ENCODE measurements around the gene YARS1.

Gene YARS1

DNA sequence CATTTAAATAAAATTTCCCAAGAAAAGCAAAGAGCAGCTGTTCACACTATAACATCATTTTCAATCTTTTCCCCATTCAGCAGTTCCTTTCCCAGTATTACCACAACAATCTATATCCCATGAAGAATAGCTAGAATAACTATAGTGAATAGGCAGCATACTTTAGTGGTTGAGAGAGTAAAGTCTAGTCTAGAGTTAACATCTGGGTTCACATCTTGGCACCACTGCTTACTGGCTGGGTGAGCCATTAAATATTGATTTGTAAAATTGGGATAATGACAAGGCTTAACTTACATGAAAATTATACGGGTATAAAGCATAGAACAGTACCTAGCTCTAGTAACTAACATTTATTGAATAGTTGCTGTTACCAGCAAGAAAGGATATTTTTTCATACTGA lies 14.7 kb upstream of the YARS1 start:
- Histone ChIP-seq H3K27ac (ENCODE audit: low read length, poor library complexity, severe bottlenecking) (no peak overlapping the region), H3K27me3 (ENCODE audit: control insufficient read depth in 1 of 2, insufficient read depth in 1 of 2, low read length in 2 of 2) (no peaks in the 10 kb centered on the region), H2BK120ac (ENCODE audit: low read depth, low read length) (no peak overlapping the region), H3K23ac (ENCODE audit: low read length in 2 of 2) (no peak overlapping the region), H2AFZ (ENCODE audit: low read depth, low read length) (no peak overlapping the region), H3K9me3 (ENCODE audit: control insufficient read depth, low read length) (no peaks in the 10 kb centered on the region), H2AK5ac (ENCODE audit: low read length, severe bottlenecking) (no peak overlapping the region), H3K4me2 (ENCODE audit: low read length, poor library complexity, severe bottlenecking) (no peak overlapping the region), H4K91ac (ENCODE audit: low read length) (no peak overlapping the region), H3K9ac (ENCODE audit: low read length) (no peak overlapping the region), H2BK5ac (ENCODE audit: low read depth, low read length, poor library complexity, severe bottlenecking) (no peak overlapping the region), H3K14ac (ENCODE audit: low read length in 2 of 2) (no peak overlapping the region), H3K36me3 (ENCODE audit: control insufficient read depth in 1 of 2, insufficient read depth in 2 of 2, low read depth in 1 of 2, low read length in 2 of 2) (peaks cover 17 to 90% of the 10 kb centered on the region in 2 experiments), H3K79me1 (replicated peaks; ENCODE audit: low read length, poor library complexity, severe bottlenecking) (peaks cover 5% of the 10 kb centered on the region), H3K18ac (ENCODE audit: low read depth in 1 of 2, low read length in 2 of 2) (no peak overlapping the region), H4K8ac (ENCODE audit: low read length) (no peak overlapping the region), H3K4me1 (ENCODE audit: control insufficient read depth, insufficient read depth, low read depth, low read length) (no peaks in the 10 kb centered on the region), H3K4me3 (ENCODE audit: insufficient read depth in 1 of 2, low read depth in 1 of 2, low read length in 2 of 2) (no peak overlapping the region), H2BK12ac (ENCODE audit: low read length in 2 of 2) (no peak overlapping the region), H2BK15ac (ENCODE audit: low read depth, poor library complexity, severe bottlenecking) (no peak overlapping the region), H3K4ac (ENCODE audit: low read depth in 1 of 2, low read length in 2 of 2) (no peak overlapping the region)
- DNase-seq, result no peak
- WGBS, result no CpG with 5 or more reads among the region's 1 CpG

- no peak for DNase-seq
- H2AFZ ChIP-seq (ENCODE audit: low read depth, low read length), result no peak overlapping the region
- no peak overlapping the region for H3K14ac ChIP-seq (ENCODE audit: low read length in 2 of 2)
These were observed 13.1 kb upstream of the YARS1 start for GRCh38 chr1:32830092-32830852.

GRCh38 chr1:32828341-32828740 lies 11.2 kb upstream of the YARS1 start:
- H3K9ac ChIP-seq (ENCODE audit: low read length), result no peak overlapping the region
- no peak overlapping the region for H2BK12ac ChIP-seq (ENCODE audit: low read length in 2 of 2)
- H2AK5ac ChIP-seq (ENCODE audit: low read length, severe bottlenecking), result no peak overlapping the region
- no peak overlapping the region for H3K4ac ChIP-seq (ENCODE audit: low read depth in 1 of 2, low read length in 2 of 2)
- no peak overlapping the region for H2AFZ ChIP-seq (ENCODE audit: low read depth, low read length)
- no peak overlapping the region for H3K23ac ChIP-seq (ENCODE audit: low read length in 2 of 2)
- no peak overlapping the region for H2BK15ac ChIP-seq (ENCODE audit: low read depth, poor library complexity, severe bottlenecking)
- DNase-seq, result peak; percentile 33
- H4K91ac ChIP-seq (ENCODE audit: low read length), result no peak overlapping the region
- H2BK120ac ChIP-seq (ENCODE audit: low read depth, low read length), result no peak overlapping the region
- H3K27me3 ChIP-seq (ENCODE audit: control insufficient read depth in 1 of 2, insufficient read depth in 1 of 2, low read length in 2 of 2), result no peaks in the 10 kb centered on the region
- H3K4me2 ChIP-seq (ENCODE audit: low read length, poor library complexity, severe bottlenecking), result no peak overlapping the region
- no peak overlapping the region for H3K14ac ChIP-seq (ENCODE audit: low read length in 2 of 2)
- no peaks in the 10 kb centered on the region for H3K9me3 ChIP-seq (ENCODE audit: control insufficient read depth, low read length)
- no peak overlapping the region for H3K18ac ChIP-seq (ENCODE audit: low read depth in 1 of 2, low read length in 2 of 2)
- H3K4me1 ChIP-seq (ENCODE audit: control insufficient read depth, insufficient read depth, low read depth, low read length), result no peaks in the 10 kb centered on the region
- H3K79me1 ChIP-seq (replicated peaks; ENCODE audit: low read length, poor library complexity, severe bottlenecking), result peaks cover 10% of the 10 kb centered on the region
- H3K36me3 ChIP-seq (ENCODE audit: control insufficient read depth in 1 of 2, insufficient read depth in 2 of 2, low read depth in 1 of 2, low read length in 2 of 2), result peaks cover 14 to 86% of the 10 kb centered on the region in 2 experiments
- H2BK5ac ChIP-seq (ENCODE audit: low read depth, low read length, poor library complexity, severe bottlenecking), result no peak overlapping the region
- no peak overlapping the region for H4K8ac ChIP-seq (ENCODE audit: low read length)
- H3K4me3 ChIP-seq (ENCODE audit: insufficient read depth in 1 of 2, low read depth in 1 of 2, low read length in 2 of 2), result no peak overlapping the region
- no peak overlapping the region for H3K27ac ChIP-seq (ENCODE audit: low read length, poor library complexity, severe bottlenecking)
- 100% methylated on average over 5 of the region's 7 CpGs for WGBS

More at GRCh38 chr1:32830092-32830852, 13.1 kb upstream of the YARS1 start:
- Histone ChIP-seq H3K36me3 (ENCODE audit: control insufficient read depth in 1 of 2, insufficient read depth in 2 of 2, low read depth in 1 of 2, low read length in 2 of 2) (peaks cover 14 to 99% of the 10 kb centered on the region in 2 experiments), H3K4me2 (ENCODE audit: low read length, poor library complexity, severe bottlenecking) (no peak overlapping the region), H2BK120ac (ENCODE audit: low read depth, low read length) (no peak overlapping the region), H3K4me3 (ENCODE audit: insufficient read depth in 1 of 2, low read depth in 1 of 2, low read length in 2 of 2) (no peak overlapping the region), H3K79me1 (replicated peaks; ENCODE audit: low read length, poor library complexity, severe bottlenecking) (peaks cover 7% of the 10 kb centered on the region), H4K91ac (ENCODE audit: low read length) (no peak overlapping the region), H2BK12ac (ENCODE audit: low read length in 2 of 2) (no peak overlapping the region), H2BK15ac (ENCODE audit: low read depth, poor library complexity, severe bottlenecking) (no peak overlapping the region), H3K4me1 (ENCODE audit: control insufficient read depth, insufficient read depth, low read depth, low read length) (no peaks in the 10 kb centered on the region), H3K27me3 (ENCODE audit: control insufficient read depth in 1 of 2, insufficient read depth in 1 of 2, low read length in 2 of 2) (no peaks in the 10 kb centered on the region), H3K9ac (ENCODE audit: low read length) (no peak overlapping the region), H3K18ac (ENCODE audit: low read depth in 1 of 2, low read length in 2 of 2) (no peak overlapping the region), H3K27ac (ENCODE audit: low read length, poor library complexity, severe bottlenecking) (no peak overlapping the region), H2AK5ac (ENCODE audit: low read length, severe bottlenecking) (no peak overlapping the region), H2BK5ac (ENCODE audit: low read depth, low read length, poor library complexity, severe bottlenecking) (no peak overlapping the region), H3K23ac (ENCODE audit: low read length in 2 of 2) (no peak overlapping the region), H4K8ac (ENCODE audit: low read length) (no peak overlapping the region), H3K9me3 (ENCODE audit: control insufficient read depth, low read length) (no peaks in the 10 kb centered on the region), H3K4ac (ENCODE audit: low read depth in 1 of 2, low read length in 2 of 2) (no peak overlapping the region)
- 87% methylated on average over 4 of the region's 6 CpGs for WGBS

DNA sequence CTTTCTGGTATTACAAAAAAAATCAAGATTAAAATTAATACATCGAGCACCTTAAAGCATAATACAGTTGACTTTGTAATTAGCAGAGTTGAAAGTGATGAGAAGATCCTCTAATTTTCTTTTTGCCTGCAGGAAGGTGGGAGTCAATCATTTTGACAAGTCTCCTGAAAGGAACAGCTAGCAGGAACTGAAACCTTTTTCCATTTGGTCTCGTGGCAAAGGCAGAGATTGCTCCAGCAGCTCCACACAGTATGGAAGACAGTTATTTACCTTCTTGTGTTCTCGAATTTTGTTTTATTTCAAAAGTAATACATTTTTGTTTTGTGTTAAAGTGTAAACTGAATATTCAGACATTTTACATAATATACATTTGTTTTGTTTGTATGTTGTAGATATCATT lies 8.0 kb upstream of the YARS1 start:
- H4K8ac ChIP-seq (ENCODE audit: low read length), result no peak overlapping the region
- H3K14ac ChIP-seq (ENCODE audit: low read length in 2 of 2), result no peak overlapping the region
- no peaks in the 10 kb centered on the region for H3K27me3 ChIP-seq (ENCODE audit: control insufficient read depth in 1 of 2, insufficient read depth in 1 of 2, low read length in 2 of 2)
- H3K4me2 ChIP-seq (ENCODE audit: low read length, poor library complexity, severe bottlenecking), result no peak overlapping the region
- no peak overlapping the region for H4K91ac ChIP-seq (ENCODE audit: low read length)
- H3K4me1 ChIP-seq (ENCODE audit: control insufficient read depth, insufficient read depth, low read depth, low read length), result no peaks in the 10 kb centered on the region
- no peak overlapping the region for H2AK5ac ChIP-seq (ENCODE audit: low read length, severe bottlenecking)
- H3K23ac ChIP-seq (ENCODE audit: low read length in 2 of 2), result no peak overlapping the region
- no peak overlapping the region for H2AFZ ChIP-seq (ENCODE audit: low read depth, low read length)
- no peak overlapping the region for H3K27ac ChIP-seq (ENCODE audit: low read length, poor library complexity, severe bottlenecking)
- no peak overlapping the region for H3K18ac ChIP-seq (ENCODE audit: low read depth in 1 of 2, low read length in 2 of 2)
- no peaks in the 10 kb centered on the region for H3K9me3 ChIP-seq (ENCODE audit: control insufficient read depth, low read length)
- H3K4ac ChIP-seq (ENCODE audit: low read depth in 1 of 2, low read length in 2 of 2), result no peak overlapping the region
- WGBS, result 93% methylated on average over 2 of the region's 3 CpGs
- H2BK5ac ChIP-seq (ENCODE audit: low read depth, low read length, poor library complexity, severe bottlenecking), result no peak overlapping the region
- H3K9ac ChIP-seq (ENCODE audit: low read length), result no peak overlapping the region
- H3K79me1 ChIP-seq (replicated peaks; ENCODE audit: low read length, poor library complexity, severe bottlenecking), result peaks cover 17% of the 10 kb centered on the region
- H2BK15ac ChIP-seq (ENCODE audit: low read depth, poor library complexity, severe bottlenecking), result no peak overlapping the region
- no peak for DNase-seq
- no peak overlapping the region for H2BK120ac ChIP-seq (ENCODE audit: low read depth, low read length)
- H3K4me3 ChIP-seq (ENCODE audit: insufficient read depth in 1 of 2, low read depth in 1 of 2, low read length in 2 of 2), result no peak overlapping the region
- no peak overlapping the region for H2BK12ac ChIP-seq (ENCODE audit: low read length in 2 of 2)
- H3K36me3 ChIP-seq (ENCODE audit: control insufficient read depth in 1 of 2, insufficient read depth in 2 of 2, low read depth in 1 of 2, low read length in 2 of 2), result peaks cover 17 to 54% of the 10 kb centered on the region in 2 experiments
